Measurements from ENCODE around the gene GGCT.

DNA sequence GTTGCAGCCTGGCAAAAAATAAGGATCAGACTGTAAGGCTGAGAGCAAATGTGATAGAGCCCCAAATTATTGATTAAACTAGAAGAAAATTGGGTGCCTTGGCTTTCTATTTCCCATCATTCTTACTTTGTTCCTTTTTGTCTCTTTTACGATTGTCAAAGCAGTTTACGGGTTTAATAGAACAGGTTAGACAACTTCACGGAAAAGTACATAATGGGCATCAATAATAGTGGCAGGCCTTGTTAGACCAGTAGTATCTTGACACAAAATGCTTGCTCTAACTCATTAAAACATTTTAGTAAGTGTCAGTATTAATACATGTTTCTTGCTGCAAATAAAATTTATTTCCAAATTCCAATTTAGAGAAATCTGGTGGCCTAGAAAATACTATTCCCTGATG, 14.5 kb upstream of the GGCT start:
- TF ChIP-seq, protein P1, sequence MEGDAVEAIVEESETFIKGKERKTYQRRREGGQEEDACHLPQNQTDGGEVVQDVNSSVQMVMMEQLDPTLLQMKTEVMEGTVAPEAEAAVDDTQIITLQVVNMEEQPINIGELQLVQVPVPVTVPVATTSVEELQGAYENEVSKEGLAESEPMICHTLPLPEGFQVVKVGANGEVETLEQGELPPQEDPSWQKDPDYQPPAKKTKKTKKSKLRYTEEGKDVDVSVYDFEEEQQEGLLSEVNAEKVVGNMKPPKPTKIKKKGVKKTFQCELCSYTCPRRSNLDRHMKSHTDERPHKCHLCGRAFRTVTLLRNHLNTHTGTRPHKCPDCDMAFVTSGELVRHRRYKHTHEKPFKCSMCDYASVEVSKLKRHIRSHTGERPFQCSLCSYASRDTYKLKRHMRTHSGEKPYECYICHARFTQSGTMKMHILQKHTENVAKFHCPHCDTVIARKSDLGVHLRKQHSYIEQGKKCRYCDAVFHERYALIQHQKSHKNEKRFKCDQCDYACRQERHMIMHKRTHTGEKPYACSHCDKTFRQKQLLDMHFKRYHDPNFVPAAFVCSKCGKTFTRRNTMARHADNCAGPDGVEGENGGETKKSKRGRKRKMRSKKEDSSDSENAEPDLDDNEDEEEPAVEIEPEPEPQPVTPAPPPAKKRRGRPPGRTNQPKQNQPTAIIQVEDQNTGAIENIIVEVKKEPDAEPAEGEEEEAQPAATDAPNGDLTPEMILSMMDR (IDR thresholded peaks at IDR 0.05): no peak
- TF ChIP-seq POLR2A (IDR thresholded peaks at IDR 0.05): no peak
- no peak for TF ChIP-seq EP300 (IDR thresholded peaks at IDR 0.05)
